Choroid plexus epithelial cell (primary cell): Measurements from ENCODE around the gene KRTAP5-6.
"Not testable (repeated sequence)": the region's sequence is repeated elsewhere in the genome, so short reads cannot be mapped to it uniquely, and the experiment has no call there.

Experiments used
- DNase-seq: peaks from one replicate; pipeline ENCODE4 v3.0.0-alpha.2; 2010; ENCODE audit warnings: low read depth
- H3K4me3 ChIP-seq: 2 replicates; pipeline ENCODE4 v1.5.1; 2011; ENCODE audit warnings: low read depth, mild to moderate bottlenecking, control low read depth, low read length, moderate library complexity
- CTCF ChIP-seq: conservative IDR thresholded peaks from 2 replicates; pipeline ENCODE4 v1.5.1; 2011; ENCODE audit warnings: low read depth, mild to moderate bottlenecking, control low read depth, inconsistent platforms, low read length, moderate library complexity

Gene KRTAP5-6

GRCh38 chr11:1656061-1656441 lies 40.9 kb upstream of the KRTAP5-6 start:
- DNase-seq = no peak

GRCh38 chr11:1656670-1657069 lies 40.3 kb upstream of the KRTAP5-6 start:
- H3K4me3 ChIP-seq = no peak overlapping the region
- TF ChIP-seq CTCF = no peak
- DNase-seq = no peak

More at GRCh38 chr11:1656061-1656441, 40.9 kb upstream of the KRTAP5-6 start:
- H3K4me3 ChIP-seq = no peak overlapping the region
- TF ChIP-seq CTCF = no peak

- TF ChIP-seq CTCF = no peak
- H3K4me3 ChIP-seq = no peak overlapping the region
- DNase-seq = no peak
Observed at GRCh38 chr11:1659506-1659905, 37.5 kb upstream of the KRTAP5-6 start.

- DNase-seq = no peak
- no peak overlapping the region for H3K4me3 ChIP-seq
- no peak for TF ChIP-seq CTCF
Observed at GRCh38 chr11:1660111-1660867, 36.7 kb upstream of the KRTAP5-6 start.

GRCh38 chr11:1661454-1662269 lies 35.3 kb upstream of the KRTAP5-6 start:
- not testable (repeated sequence) for DNase-seq, H3K4me3 ChIP-seq

GRCh38 chr11:1662699-1663283 lies 34.2 kb upstream of the KRTAP5-6 start:
- not testable (repeated sequence) for H3K4me3 ChIP-seq, DNase-seq

- no peak for DNase-seq
- TF ChIP-seq CTCF = no peak
- no peak overlapping the region for H3K4me3 ChIP-seq
Observed at GRCh38 chr11:1665313-1665712, 31.7 kb upstream of the KRTAP5-6 start.
